Mucosa of stomach (tissue), 1 donor: Measurements from ENCODE around the gene DMKN.

ENCODE experiments used
- H3K27me3 ChIP-seq: one replicate; pipeline ENCODE4 v1.7.0; 2013; ENCODE audit warnings: mild to moderate bottlenecking, low read length; ENCODE audit not compliant: control insufficient read depth, insufficient read depth
- H3K36me3 ChIP-seq: one replicate; pipeline ENCODE4 v1.7.0; 2013; ENCODE audit warnings: low read length; ENCODE audit not compliant: control insufficient read depth, insufficient read depth
- H3K4me1 ChIP-seq: one replicate; pipeline ENCODE4 v1.7.0; 2013; ENCODE audit warnings: mild to moderate bottlenecking, low read length; ENCODE audit not compliant: control insufficient read depth, insufficient read depth
- H3K4me3 ChIP-seq: one replicate; pipeline ENCODE4 v1.7.0; 2013; ENCODE audit warnings: low read length
- H3K9ac ChIP-seq: one replicate; pipeline ENCODE4 v1.7.0; 2013; ENCODE audit warnings: mild to moderate bottlenecking, low read length, moderate library complexity
- H3K9me3 ChIP-seq: one replicate; pipeline ENCODE4 v1.7.0; 2013; ENCODE audit warnings: mild to moderate bottlenecking, low read length, moderate library complexity; ENCODE audit not compliant: control insufficient read depth
- donor health status: Pancreatic carcinoma.

The DMKN gene

DNA sequence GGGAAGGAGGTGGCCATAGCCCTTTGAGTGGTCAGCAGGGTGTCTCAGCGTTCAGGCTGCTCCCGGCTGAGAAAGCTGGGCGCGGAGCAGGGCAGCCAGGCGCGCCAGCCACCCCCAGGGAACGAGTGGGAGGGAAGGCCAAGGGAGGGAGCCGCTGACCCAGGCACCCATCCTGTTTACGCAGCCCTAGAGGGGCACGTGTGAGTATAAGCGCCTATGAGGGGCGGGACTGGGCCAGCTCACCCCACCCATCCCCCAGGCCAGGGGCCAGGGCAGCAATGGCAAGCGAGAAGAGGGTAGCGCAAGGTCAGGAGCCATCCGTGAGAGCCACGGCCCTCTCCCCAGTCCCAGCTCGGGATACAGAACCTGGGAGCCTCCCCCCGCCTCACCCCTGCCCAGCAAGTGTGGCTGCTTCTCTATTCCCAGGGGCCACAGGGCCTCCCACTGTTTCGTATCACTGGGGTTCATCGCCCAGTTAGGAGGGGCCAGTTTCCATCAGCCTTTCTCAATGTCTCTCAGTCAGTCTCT, 897 bp upstream of the DMKN start:
- Histone ChIP-seq H3K9me3 (no peaks in the 10 kb centered on the region), H3K4me3 (no peak overlapping the region), H3K4me1 (peaks cover 17% of the 10 kb centered on the region), H3K36me3 (no peaks in the 10 kb centered on the region), H3K9ac (no peak overlapping the region), H3K27me3 (peaks cover 29% of the 10 kb centered on the region)

DNA sequence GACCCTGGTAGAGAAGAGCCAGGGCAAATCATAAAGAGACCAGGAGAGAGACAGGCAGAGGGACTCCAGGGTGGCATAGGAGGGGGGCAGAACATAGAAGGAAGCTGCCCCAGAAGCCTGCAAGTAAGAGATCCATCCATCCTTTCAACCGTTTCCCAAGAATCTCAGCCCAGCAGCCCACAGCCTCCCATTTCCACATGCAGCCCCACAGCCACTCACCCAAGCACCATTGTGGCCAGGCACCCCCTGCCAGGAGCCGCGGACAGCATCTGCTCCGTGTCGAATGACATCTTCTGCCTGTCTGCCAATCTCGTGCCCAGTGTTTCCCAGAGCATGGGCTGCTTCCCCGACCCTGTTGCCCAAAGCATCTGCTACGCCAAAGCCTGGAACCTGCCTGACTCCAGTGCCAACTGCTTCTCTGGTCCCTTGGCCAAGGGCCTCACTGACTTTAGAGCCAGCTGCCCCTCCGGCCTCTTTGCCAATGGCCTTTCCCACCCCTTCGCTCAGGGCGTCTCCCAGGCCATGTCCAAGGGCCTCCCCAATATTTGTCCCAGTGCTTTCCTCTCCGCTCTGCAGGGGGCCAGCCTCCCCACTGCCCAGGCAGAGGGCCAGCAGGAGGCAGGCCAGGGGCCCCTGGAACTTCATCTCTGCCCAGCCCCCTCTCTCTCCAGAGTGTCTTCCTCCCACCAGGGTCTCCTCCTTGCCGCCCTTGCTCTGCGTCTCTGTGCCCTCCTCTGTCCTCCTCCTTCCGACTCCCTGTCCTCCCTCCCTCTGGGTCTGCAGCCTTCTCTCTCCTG, 420 bp downstream of the DMKN start:
- H3K9ac ChIP-seq: no peak overlapping the region
- no peaks in the 10 kb centered on the region for H3K9me3 ChIP-seq
- H3K27me3 ChIP-seq: peaks cover 29% of the 10 kb centered on the region
- H3K36me3 ChIP-seq: no peaks in the 10 kb centered on the region
- H3K4me1 ChIP-seq: peaks cover 23% of the 10 kb centered on the region
- H3K4me3 ChIP-seq: no peak overlapping the region

GRCh38 chr19:35511337-35511736, 2.1 kb downstream of the DMKN start:
- no peak overlapping the region for H3K4me3 ChIP-seq
- peaks cover 29% of the 10 kb centered on the region for H3K27me3 ChIP-seq
- no peaks in the 10 kb centered on the region for H3K9me3 ChIP-seq

DNA sequence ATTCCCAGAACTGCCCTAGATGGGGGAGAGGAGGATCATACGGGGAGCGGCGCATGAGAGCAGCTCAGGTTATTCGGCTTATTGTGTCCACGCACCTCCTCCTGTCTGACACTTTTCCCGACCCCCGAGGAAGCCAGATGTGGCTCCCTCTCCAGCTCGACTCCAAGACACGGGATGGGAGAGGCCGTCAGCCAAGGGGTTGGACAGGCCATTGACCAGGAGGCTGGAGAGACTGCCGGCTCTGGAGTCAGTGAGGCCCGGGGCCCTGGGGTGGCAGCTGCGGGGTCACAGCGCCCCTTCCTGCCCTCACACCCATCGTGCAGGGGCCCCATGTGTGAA, 2.9 kb downstream of the DMKN start:
- Histone ChIP-seq H3K36me3 (no peaks in the 10 kb centered on the region), H3K9me3 (no peaks in the 10 kb centered on the region), H3K4me3 (peak overlapping the region; percentile 80), H3K9ac (no peak overlapping the region), H3K27me3 (peaks cover 29% of the 10 kb centered on the region), H3K4me1 (peaks cover 23% of the 10 kb centered on the region)

More at GRCh38 chr19:35511337-35511736, 2.1 kb downstream of the DMKN start:
- peaks cover 23% of the 10 kb centered on the region for H3K4me1 ChIP-seq
- no peak overlapping the region for H3K9ac ChIP-seq
- no peaks in the 10 kb centered on the region for H3K36me3 ChIP-seq

GRCh38 chr19:35509861-35510625, 3.4 kb downstream of the DMKN start:
- Histone ChIP-seq H3K4me3 (peak overlapping the region; percentile 80), H3K9ac (peak overlapping the region; percentile 86), H3K27me3 (peaks cover 29% of the 10 kb centered on the region), H3K9me3 (no peaks in the 10 kb centered on the region), H3K4me1 (peaks cover 23% of the 10 kb centered on the region), H3K36me3 (no peaks in the 10 kb centered on the region)

DNA sequence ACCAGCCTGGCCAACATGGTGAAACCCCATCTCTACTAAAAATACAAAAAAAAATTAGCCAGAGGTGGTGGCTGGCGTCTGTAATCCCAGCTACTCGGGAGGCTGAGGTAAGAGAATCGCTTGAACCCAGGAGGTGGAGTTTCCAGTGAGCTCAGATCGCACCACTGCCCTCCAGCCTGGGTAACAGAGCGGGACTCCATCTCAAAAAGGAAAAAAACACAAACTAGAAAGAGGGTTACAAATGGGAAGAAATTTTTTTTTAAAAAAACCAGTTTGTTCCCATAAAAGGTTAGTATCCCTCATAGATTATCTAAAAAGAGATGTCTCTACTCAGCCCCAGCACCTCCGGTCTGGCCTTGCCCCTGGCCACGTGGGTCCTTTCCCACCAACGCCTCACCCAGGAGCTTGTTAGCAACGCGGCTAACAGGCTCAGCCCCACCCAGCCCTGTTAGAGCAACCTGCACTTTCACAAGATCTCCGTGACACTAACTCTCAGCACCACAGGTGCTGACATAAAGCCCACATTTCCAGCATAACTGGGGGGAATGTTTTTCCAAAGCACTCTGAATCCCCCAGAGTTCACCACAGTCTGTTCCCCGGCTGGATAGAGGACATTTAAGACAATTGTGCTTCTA, 4.3 kb downstream of the DMKN start:
- peaks cover 20% of the 10 kb centered on the region for H3K4me1 ChIP-seq
- H3K4me3 ChIP-seq: peak overlapping the region; percentile 80
- no peaks in the 10 kb centered on the region for H3K36me3 ChIP-seq
- peaks cover 28% of the 10 kb centered on the region for H3K27me3 ChIP-seq
- H3K9ac ChIP-seq: peak overlapping the region; percentile 86
- no peaks in the 10 kb centered on the region for H3K9me3 ChIP-seq

- H3K4me3 ChIP-seq: no peak overlapping the region
- no peaks in the 10 kb centered on the region for H3K9me3 ChIP-seq
- H3K9ac ChIP-seq: no peak overlapping the region
- H3K36me3 ChIP-seq: no peaks in the 10 kb centered on the region
- peaks cover 24% of the 10 kb centered on the region for H3K27me3 ChIP-seq
- peaks cover 18% of the 10 kb centered on the region for H3K4me1 ChIP-seq
These were observed 5.3 kb downstream of the DMKN start for GRCh38 chr19:35508129-35508528.

DNA sequence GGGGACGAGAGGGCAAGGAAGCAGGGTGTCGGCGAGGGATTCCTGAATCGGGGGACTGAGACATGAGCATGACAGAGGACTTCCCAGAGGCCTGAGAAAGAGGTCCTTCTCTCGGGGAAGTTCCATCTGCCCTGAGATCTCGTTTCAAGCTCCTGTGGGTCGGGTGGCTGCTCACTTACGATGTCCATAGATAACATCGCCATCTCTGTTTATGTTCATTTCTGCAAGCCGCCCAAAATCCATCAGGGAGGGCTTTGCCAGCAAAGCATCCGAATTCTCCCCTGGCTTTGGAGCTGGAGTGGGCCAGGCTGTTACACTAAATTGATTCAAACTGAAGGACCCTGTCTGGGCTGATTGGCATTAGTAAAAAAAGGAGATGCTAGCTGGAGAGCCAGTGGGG, 5.9 kb downstream of the DMKN start:
- peaks cover 21% of the 10 kb centered on the region for H3K27me3 ChIP-seq
- H3K4me1 ChIP-seq: peaks cover 18% of the 10 kb centered on the region
- H3K9me3 ChIP-seq: no peaks in the 10 kb centered on the region
- no peak overlapping the region for H3K4me3 ChIP-seq
- H3K36me3 ChIP-seq: no peaks in the 10 kb centered on the region
- H3K9ac ChIP-seq: no peak overlapping the region

- H3K4me3 ChIP-seq: no peak overlapping the region
- H3K27me3 ChIP-seq: peaks cover 11% of the 10 kb centered on the region
- peaks cover 18% of the 10 kb centered on the region for H3K4me1 ChIP-seq
- no peak overlapping the region for H3K9ac ChIP-seq
- H3K36me3 ChIP-seq: no peaks in the 10 kb centered on the region
- no peaks in the 10 kb centered on the region for H3K9me3 ChIP-seq
These were observed 7.4 kb downstream of the DMKN start for GRCh38 chr19:35506011-35506410.

DNA sequence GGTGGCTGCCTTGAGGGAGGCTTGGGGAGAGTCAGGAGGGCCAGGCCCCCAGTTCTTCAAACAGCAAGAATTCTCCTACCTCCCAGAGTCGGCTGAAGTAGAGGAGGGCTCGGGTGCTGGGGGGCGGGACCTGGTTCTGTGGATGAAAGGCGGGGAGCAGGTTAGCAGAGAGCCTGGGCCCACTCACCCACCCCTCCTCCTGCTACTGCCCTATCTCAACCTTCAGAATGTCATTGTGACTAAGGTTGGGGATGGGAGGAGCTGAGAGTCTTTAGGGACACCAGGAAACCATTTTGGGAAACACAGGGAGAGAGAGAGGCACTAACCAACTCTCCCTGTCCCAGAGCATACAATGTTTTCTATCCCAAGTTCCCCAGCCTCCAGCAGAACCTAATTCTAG, 10.7 kb downstream of the DMKN start:
- Histone ChIP-seq H3K4me3 (no peak overlapping the region), H3K9ac (no peak overlapping the region), H3K9me3 (no peaks in the 10 kb centered on the region), H3K36me3 (no peaks in the 10 kb centered on the region), H3K4me1 (no peaks in the 10 kb centered on the region), H3K27me3 (no peaks in the 10 kb centered on the region)

DNA sequence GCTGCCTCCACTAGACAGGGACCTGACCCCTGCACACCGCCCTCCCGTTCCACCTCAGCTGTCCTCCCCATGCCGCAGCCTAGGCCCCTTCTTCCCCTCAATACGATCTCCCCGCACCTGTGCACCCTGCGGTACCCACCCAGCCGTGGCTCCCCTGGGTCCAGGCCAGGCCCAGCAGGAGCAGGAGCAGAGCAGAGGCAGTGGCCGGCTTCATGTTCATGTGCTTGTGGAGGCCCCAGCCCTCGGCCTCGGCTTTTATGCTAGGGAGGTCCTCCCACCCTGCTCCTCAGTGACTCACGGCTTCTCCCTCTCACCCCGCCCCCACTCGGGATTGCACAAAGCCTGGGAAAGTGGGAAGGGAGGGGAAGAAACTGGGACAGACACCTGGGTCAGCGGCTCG, 11.8 kb downstream of the DMKN start:
- Histone ChIP-seq H3K9ac (no peak overlapping the region), H3K4me3 (no peak overlapping the region), H3K36me3 (no peaks in the 10 kb centered on the region), H3K9me3 (no peaks in the 10 kb centered on the region), H3K27me3 (no peaks in the 10 kb centered on the region), H3K4me1 (no peaks in the 10 kb centered on the region)

- H3K36me3 ChIP-seq: no peaks in the 10 kb centered on the region
- no peaks in the 10 kb centered on the region for H3K27me3 ChIP-seq
- no peaks in the 10 kb centered on the region for H3K4me1 ChIP-seq
- H3K4me3 ChIP-seq: no peak overlapping the region
- H3K9ac ChIP-seq: no peak overlapping the region
- H3K9me3 ChIP-seq: no peaks in the 10 kb centered on the region
These were observed 12.8 kb downstream of the DMKN start for GRCh38 chr19:35500611-35501010.
